HepG2 (cell line): ENCODE measurements around the gene PTPRO. TPM values are rescaled to one million over a fixed set of nuclear protein-coding genes. Genes with fewer than 3 reads are reported as not detected.
"Not testable (repeated sequence)": the region's sequence is repeated elsewhere in the genome, so short reads cannot be mapped to it uniquely, and the experiment has no call there.

Experiments used
- ATAC-seq: fragments of 200-7000 bp; cut with Tn5 transposase; 3 replicates; pipeline ENCODE4 v1.9.1; 2020; ENCODE audit warnings: mild to moderate bottlenecking, moderate library complexity
- BruUV-seq: library from RNA; stranded (reverse); fragments of 400-500 nt; replicated peaks from 2 replicates; lab custom pipeline; 2021; lab: Mats Ljungman, UMichigan
- CTCF ChIA-PET: fragments of 300-600 bp; formaldehyde crosslinking; extraction: SDS; loops from one replicate; lab custom pipeline; 2021; ENCODE audit warnings: low total read pairs, inconsistent platforms, low intra/inter-chr PET ratio; lab: Yijun Ruan, JAX
- POLR2A ChIA-PET: fragments of 350-600 bp; sonication (Branson Sonifier 250); formaldehyde crosslinking; loops from one replicate; lab custom pipeline; 2020; ENCODE audit warnings: antibody characterized with exemption, inconsistent platforms; lab: Yijun Ruan, JAX
- DNase-seq: peaks from one replicate; pipeline ENCODE4 v3.0.0-alpha.2; 2015; ENCODE audit warnings: low spot score
- FAIRE-seq: peaks from 3 replicates; lab custom pipeline; 2011; peaks lifted over from hg19 to GRCh38; lab: Jason Lieb, UNC
- H2AFZ ChIP-seq: one replicate; pipeline ENCODE4 v1.6.1; 2011; ENCODE audit warnings: low read length, inconsistent platforms
- H3K27ac ChIP-seq: fragments of 300-600 bp; 3 replicates; pipeline ENCODE4 v1.8.0; 2011; ENCODE audit warnings: mixed run types, mild to moderate bottlenecking, mixed read lengths, low read length, inconsistent platforms; ENCODE audit not compliant: insufficient read depth; ENCODE audit errors: extremely low read length
- H3K27me3 ChIP-seq, 2 experiments: fragments of 200-600 bp in 1 of 2; 2 replicates in 1 of 2; 3 replicates in 1 of 2; pipeline versions ENCODE4 v1.6.0 to v1.8.0; 2011; ENCODE audit warnings: low read length in 2 of 2, mild to moderate bottlenecking in 2 of 2, moderate library complexity in 2 of 2, inconsistent platforms in 1 of 2; ENCODE audit not compliant: insufficient read depth in 2 of 2, control insufficient read depth in 1 of 2
- H3K36me3 ChIP-seq, 2 experiments: fragments of 200-600 bp in 1 of 2; replicated peaks in 1 of 2; 2 replicates in 1 of 2; 3 replicates in 1 of 2; pipeline versions ENCODE4 v1.5.1 to v1.8.0; 2011; ENCODE audit warnings: low read length in 2 of 2, inconsistent platforms in 1 of 2; ENCODE audit not compliant: insufficient read depth in 2 of 2, control insufficient read depth in 1 of 2
- H3K4me1 ChIP-seq: 2 replicates; pipeline ENCODE4 v1.5.1; 2012; ENCODE audit warnings: low read length, inconsistent platforms; ENCODE audit not compliant: insufficient read depth
- H3K4me2 ChIP-seq: 2 replicates; pipeline ENCODE4 v1.6.0; 2011; ENCODE audit warnings: low read depth, low read length, inconsistent platforms
- H3K4me3 ChIP-seq, 3 experiments: fragments of 200-600 bp in 1 of 3; sonication (generic), shearing (Covaris generic) in 1 of 3; replicated peaks in 1 of 3; 2 replicates each; pipeline ENCODE4 v1.5.1; 2011 to 2016; ENCODE audit warnings: low read length in 3 of 3, inconsistent platforms in 2 of 3, low read depth in 2 of 3, mild to moderate bottlenecking in 2 of 3, control low read depth in 1 of 3, mixed read lengths in 1 of 3; ENCODE audit not compliant: insufficient read depth in 1 of 3
- H3K79me2 ChIP-seq: one replicate; pipeline ENCODE4 v1.6.1; 2011; ENCODE audit warnings: low read length, inconsistent platforms; ENCODE audit not compliant: insufficient read depth
- H3K9ac ChIP-seq: 2 replicates; pipeline ENCODE4 v1.6.0; 2011; ENCODE audit warnings: mild to moderate bottlenecking, low read depth, low read length, inconsistent platforms; ENCODE audit not compliant: insufficient read depth
- H3K9me3 ChIP-seq: 2 replicates; pipeline ENCODE4 v1.5.1; 2012; ENCODE audit warnings: mild to moderate bottlenecking, low read length
- H4K20me1 ChIP-seq: 2 replicates; pipeline ENCODE4 v1.6.0; 2011; ENCODE audit warnings: inconsistent platforms, mild to moderate bottlenecking, low read length, moderate library complexity; ENCODE audit not compliant: insufficient read depth
- CEBPB ChIP-seq: IDR thresholded peaks from 2 replicates; pipeline ENCODE4 v1.6.1; 2011; ENCODE audit warnings: low read depth, low read length, improper control_type of control experiment, borderline replicate concordance
- ERF ChIP-seq: IDR thresholded peaks from 2 replicates; pipeline ENCODE4 v1.6.1; 2018; ENCODE audit warnings: missing biosample characterization, missing genetic modification reagents
- HOXD1 ChIP-seq: sonication (generic); formaldehyde crosslinking; IDR thresholded peaks from 2 replicates; pipeline ENCODE4 v1.5.0; 2020; ENCODE audit warnings: missing genetic modification reagents
- JUN ChIP-seq: sonication (generic); formaldehyde crosslinking; IDR thresholded peaks from 2 replicates; pipeline ENCODE4 v1.4.0; 2020; ENCODE audit warnings: mild to moderate bottlenecking, missing genetic modification reagents
- REST ChIP-seq, 2 experiments: IDR thresholded peaks; 2 replicates each; pipeline ENCODE4 v1.6.1; 2011 to 2012; ENCODE audit warnings: low read length in 2 of 2, borderline replicate concordance in 1 of 2, low read depth in 1 of 2, mild to moderate bottlenecking in 1 of 2, moderate library complexity in 1 of 2
- TBX2 ChIP-seq: sonication (generic); formaldehyde crosslinking; IDR thresholded peaks from 2 replicates; pipeline ENCODE4 v1.5.0; 2020; ENCODE audit warnings: missing genetic modification reagents, mild to moderate bottlenecking, borderline replicate concordance
- TBX3 ChIP-seq: fragments of 450-650 bp; IDR thresholded peaks from 2 replicates; pipeline ENCODE4 v1.6.1; 2017; ENCODE audit warnings: antibody characterized with exemption, mild to moderate bottlenecking, inconsistent platforms, borderline replicate concordance
- TCF7 ChIP-seq: sonication (generic); IDR thresholded peaks from 2 replicates; pipeline ENCODE4 v1.6.1; 2016; ENCODE audit warnings: antibody characterized with exemption, low read depth
- TFE3 ChIP-seq: IDR thresholded peaks from 2 replicates; pipeline ENCODE4 v1.6.1; 2016
- THRA ChIP-seq: sonication (generic); formaldehyde crosslinking; IDR thresholded peaks from 2 replicates; pipeline ENCODE4 v1.4.0; 2020; ENCODE audit warnings: missing genetic modification reagents, borderline replicate concordance
- ZBTB21 ChIP-seq: sonication (generic); formaldehyde crosslinking; IDR thresholded peaks from 2 replicates; pipeline ENCODE4 v1.4.0; 2020; ENCODE audit warnings: missing genetic modification reagents
- ZBTB44 ChIP-seq: sonication (generic); formaldehyde crosslinking; IDR thresholded peaks from 2 replicates; pipeline ENCODE4 v1.4.0; 2020; ENCODE audit warnings: missing genetic modification reagents
- ZFP1 ChIP-seq: IDR thresholded peaks from 2 replicates; pipeline ENCODE4 v1.6.1; 2016
- ZNF12 ChIP-seq: sonication (generic); formaldehyde crosslinking; IDR thresholded peaks from 2 replicates; pipeline ENCODE4 v1.5.0; 2020; ENCODE audit warnings: missing genetic modification reagents
- WGBS: methylation state at CpG from one replicate; pipeline ENCODE4 v1.1.6; 2017; ENCODE audit warnings: low lambda C conversion rate; 5-methylcytosine and 5-hydroxymethylcytosine counted together
- in situ Hi-C: cut with HindIII; loops from 2 replicates; pipeline ENCODE4 v1.10.0; 2017; ENCODE audit warnings: low pct_unique_long_range_greater_than_20kb; ENCODE audit not compliant: extremely low pct_ligation_motif_present
- intact Hi-C: fragments of 100-400 bp; cut with micrococcal nuclease; formaldehyde crosslinking; loops from one replicate; pipeline ENCODE4 v1.10.0; 2022; ENCODE audit not compliant: unreplicated experiment
- polyA plus RNA-seq, 8 experiments: library from polyadenylated mRNA; depleted of rRNA in 3 of 8; stranded (reverse) in 7 of 8; unstranded in 1 of 8; fragments of >200 nt; fragmentation: Illumina TruSeq in 4 of 8; extraction: Trizol in 4 of 8; gene quantifications; 2 replicates each; pipeline versions ENCODE4 v1.2.1 to v1.2.3, GENCODE V29; 2011 to 2016; ENCODE audit warnings: low read depth in 4 of 8, missing spikeins in 1 of 8, mixed read lengths in 1 of 8; ENCODE audit not compliant: insufficient read depth in 1 of 8
- total RNA-seq, 5 experiments: library from RNA; depleted of rRNA; stranded (reverse); fragments of >200 nt; fragmentation: Illumina TruSeq; extraction: Trizol; gene quantifications; 2 replicates each; pipeline ENCODE4 v1.2.3, GENCODE V29; 2016; ENCODE audit warnings: low read depth in 1 of 5

Gene PTPRO
- total and polyA plus RNA-seq, 2 of the 13 experiments (the other 11 are each of a cell fraction or from before 2014, with no cell fraction given), result 0.04 TPM; not detected in 1

- CTCF ChIA-PET, H2AFZ ChIP-seq, H3K36me3 ChIP-seq, H3K4me3 ChIP-seq, H3K9ac ChIP-seq, H3K4me2 ChIP-seq, H3K79me2 ChIP-seq, H4K20me1 ChIP-seq, intact Hi-C loops, BruUV-seq, in situ Hi-C loops, H3K27me3 ChIP-seq: not testable (repeated sequence)
- peak; percentile 68 for ATAC-seq
- POLR2A ChIA-PET, result interaction anchor here (1.0 to 1.1 kb wide), 3 partner anchors 13 to 173 kb away, joined by 3 to 4 read pairs (median 3); partner anchors contain the start of gene EPS8
- Histone ChIP-seq H3K9me3 (peaks cover 45% of the 10 kb centered on the region), H3K27ac (peak overlapping the region; percentile 64), H3K4me1 (peaks cover 24% of the 10 kb centered on the region)
- peak; percentile 95 for DNase-seq
- 13% methylated on average over 8 of the region's 8 CpGs for WGBS
- FAIRE-seq, result peak; percentile 8
- TF ChIP-seq ZBTB44 (CRISPR knock-in tag) (0 out of 2 replicates have a peak, but pooled peaks have one; percentile 45), HOXD1 (0 out of 2 replicates have a peak, but pooled peaks have one; percentile 46), REST (IDR thresholded peaks at IDR 0.05; ENCODE audit: borderline replicate concordance in 1 of 2, low read depth in 1 of 2, low read length in 2 of 2) (0 out of 4 replicates have a peak, but pooled peaks of 1 of the 2 experiments have one; percentile 24), CEBPB (peak; percentile 40; the same call in 1 of the 2 replicates), TFE3 (CRISPR knock-in tag) (peak; percentile 88), TBX3 (peak; percentile 91), JUN (CRISPR knock-in tag) (0 out of 2 replicates have a peak, but pooled peaks have one; percentile 64), TBX2 (CRISPR knock-in tag) (peak; percentile 82; the same call in 1 of the 2 replicates), TCF7 (peak; percentile 79), ZBTB21 (CRISPR knock-in tag) (peak; percentile 27; the same call in 1 of the 2 replicates), ZFP1 (CRISPR knock-in tag) (0 out of 2 replicates have a peak, but pooled peaks have one; percentile 44), ZNF12 (CRISPR knock-in tag) (peak; percentile 88), ERF (CRISPR knock-in tag) (0 out of 2 replicates have a peak, but pooled peaks have one; percentile 46), THRA (CRISPR knock-in tag) (peak; percentile 34; the same call in 1 of the 2 replicates)
These were observed 294.2 kb downstream of the PTPRO start for GRCh38 chr12:15616495-15616894.
